ENCODE data around the gene BTBD10.

Gene BTBD10

DNA sequence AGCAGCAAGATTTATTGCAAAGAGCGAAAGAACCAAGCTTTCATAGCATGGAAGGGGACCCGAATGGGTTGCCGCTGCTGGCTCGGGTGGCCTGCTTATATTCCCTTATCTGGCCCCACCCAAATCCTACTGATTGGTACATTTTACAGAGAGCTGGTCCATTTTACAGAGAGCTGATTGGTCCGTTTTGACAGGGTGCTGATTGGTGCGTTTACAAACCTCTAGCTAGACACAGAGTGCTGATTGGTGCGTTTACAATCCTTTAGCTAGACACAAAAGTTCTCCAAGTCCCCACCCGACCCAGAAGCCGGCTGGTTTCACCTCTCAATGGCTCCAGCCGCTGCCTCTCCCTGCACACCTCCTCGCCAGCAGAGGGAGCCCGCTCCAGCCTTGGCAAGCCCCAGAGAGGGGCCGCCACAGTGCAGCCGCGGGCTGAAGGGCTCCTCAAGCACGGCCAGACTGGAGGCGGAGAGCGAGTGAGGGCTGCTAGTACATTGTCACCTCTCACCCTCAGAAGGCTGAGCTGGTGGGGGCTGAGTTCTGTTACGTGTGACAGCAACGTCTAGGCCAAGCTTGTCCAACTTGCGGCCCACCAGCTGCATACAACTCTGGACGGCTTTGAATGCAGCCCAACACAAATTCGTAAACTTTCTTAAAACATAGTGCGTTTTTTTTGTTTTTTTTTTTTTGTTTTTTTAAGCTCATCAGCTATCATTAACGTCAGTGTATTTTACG lies 24.1 kb upstream of the BTBD10 start:
- CTCF ChIA-PET, result interaction anchor here (0.6 to 1.2 kb wide), 3 partner anchors 10 to 1314 kb away, joined by 3 to 5 read pairs (median 3); no protein-coding TSS in a partner anchor
- DNase-seq (ENCODE audit: low spot score), result no peak
- no peak for TF ChIP-seq CTCF (conservative IDR thresholded peaks at IDR 0.05; ENCODE audit: low read depth)
- POLR2A ChIA-PET (ENCODE audit: low non-redundant PET), result no interaction called here
- H3K27ac ChIP-seq, result no peak overlapping the region

DNA sequence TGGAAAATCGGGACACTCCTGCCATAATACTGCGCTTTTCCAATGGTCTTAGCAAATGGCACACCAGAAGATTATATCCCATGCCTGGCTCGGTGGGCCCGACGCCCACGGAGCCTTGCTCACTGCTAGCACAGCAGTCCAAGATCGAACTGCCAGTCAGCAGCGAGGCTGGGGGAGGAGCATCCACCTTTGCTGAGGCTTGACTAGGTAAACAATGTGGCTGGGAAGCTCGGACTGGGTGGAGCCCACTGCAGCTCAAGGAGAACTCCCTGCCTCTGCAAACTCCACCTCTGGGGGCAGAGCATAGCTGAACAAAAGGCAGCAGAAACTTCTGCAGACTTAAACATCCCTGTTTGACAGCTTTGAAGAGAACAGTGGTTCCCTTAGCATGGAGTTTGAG lies 17.2 kb upstream of the BTBD10 start:
- POLR2A ChIA-PET (ENCODE audit: low non-redundant PET), result no interaction called here
- no peak overlapping the region for H3K27ac ChIP-seq
- TF ChIP-seq CTCF (conservative IDR thresholded peaks at IDR 0.05; ENCODE audit: low read depth), result no peak
- CTCF ChIA-PET, result interaction anchor here (0.6 to 0.7 kb wide), 2 partner anchors 9 to 15 kb away, joined by 4 read pairs; no protein-coding TSS in a partner anchor
- DNase-seq (ENCODE audit: low spot score), result no peak

- ChIA-PET POLR2A (ENCODE audit: low non-redundant PET) (no interaction called here), CTCF (interaction anchor here (0.6 kb wide), 1 partner anchor 14 kb away, joined by 4 read pairs; no protein-coding TSS in a partner anchor)
- no peak overlapping the region for H3K27ac ChIP-seq
Observed at GRCh38 chr11:13479688-13480087, 16.7 kb upstream of the BTBD10 start.

DNA sequence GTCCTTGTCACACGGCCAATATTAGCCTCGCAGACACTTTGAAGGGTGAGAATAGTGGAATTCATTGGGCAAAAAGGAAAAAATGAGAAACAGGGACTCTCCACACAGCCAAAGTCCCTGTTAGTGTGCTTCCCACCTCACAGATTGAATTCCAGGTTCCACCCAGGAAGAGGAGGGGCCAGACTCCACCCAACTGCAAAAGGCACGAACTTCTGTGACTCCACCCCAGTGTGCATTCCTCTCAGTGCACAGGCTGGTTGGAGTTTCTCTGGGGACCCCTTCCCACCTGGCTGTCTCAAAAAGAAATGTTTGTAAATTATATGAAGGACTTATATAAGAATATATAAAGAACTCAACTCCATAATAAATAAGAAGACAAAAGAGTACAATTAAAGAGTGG lies 12.1 kb upstream of the BTBD10 start:
- no peak for DNase-seq (ENCODE audit: low spot score)
- H3K27ac ChIP-seq, result no peak overlapping the region
- no peak for TF ChIP-seq CTCF (conservative IDR thresholded peaks at IDR 0.05; ENCODE audit: low read depth)
- POLR2A ChIA-PET (ENCODE audit: low non-redundant PET), result no interaction called here
- CTCF ChIA-PET, result no interaction called here

More at GRCh38 chr11:13479688-13480087, 16.7 kb upstream of the BTBD10 start:
- TF ChIP-seq CTCF (conservative IDR thresholded peaks at IDR 0.05; ENCODE audit: low read depth), result no peak
- no peak for DNase-seq (ENCODE audit: low spot score)

- H3K27ac ChIP-seq, result no peak overlapping the region
- CTCF ChIA-PET, result no interaction called here
- TF ChIP-seq CTCF (conservative IDR thresholded peaks at IDR 0.05; ENCODE audit: low read depth), result no peak
- no peak for DNase-seq (ENCODE audit: low spot score)
- POLR2A ChIA-PET (ENCODE audit: low non-redundant PET), result interaction anchor here (0.6 kb wide), 1 partner anchor 135 kb away, joined by 6 read pairs; no protein-coding TSS in a partner anchor
Observed at GRCh38 chr11:13473013-13473722, 10.1 kb upstream of the BTBD10 start.

- POLR2A ChIA-PET (ENCODE audit: low non-redundant PET), result no interaction called here
- no peak for DNase-seq (ENCODE audit: low spot score)
- CTCF ChIA-PET, result no interaction called here
- no peak overlapping the region for H3K27ac ChIP-seq
- no peak for TF ChIP-seq CTCF (conservative IDR thresholded peaks at IDR 0.05; ENCODE audit: low read depth)
Observed at GRCh38 chr11:13468750-13469149, 5.7 kb upstream of the BTBD10 start.

Measured in RWPE1 (cell line).